Epidermal melanocyte (primary cell): Measurements from ENCODE around the gene SPSB2.
A peak's percentile ranks its signal among the peaks of the same experiment; 100 is the strongest.
"Not testable (repeated sequence)": the region's sequence is repeated elsewhere in the genome, so short reads cannot be mapped to it uniquely, and the experiment has no call there.

Source experiments
- DNase-seq: peaks from one replicate; pipeline ENCODE4 v3.0.0; 2011; ENCODE audit warnings: low spot score; ENCODE audit not compliant: insufficient read length

The SPSB2 gene

DNA sequence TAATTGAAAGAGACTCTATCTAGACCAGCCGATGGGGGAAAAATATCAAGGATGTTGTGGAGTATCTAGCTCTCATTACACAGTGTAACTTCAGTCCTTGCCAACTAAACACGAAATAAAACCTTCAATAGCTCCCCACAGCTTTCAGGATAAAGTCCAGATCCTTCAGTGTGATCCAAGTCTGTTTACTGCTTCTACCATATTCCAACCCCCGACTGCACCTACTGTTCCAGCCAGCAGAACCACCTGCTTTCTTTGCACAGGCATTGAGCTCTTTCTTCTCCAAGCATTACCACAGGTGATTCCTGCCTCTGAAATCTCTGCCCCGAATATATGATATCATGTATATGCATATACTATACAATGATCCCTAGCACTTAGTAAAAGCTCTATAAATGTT is 29.3 kb upstream of the SPSB2 start:
- no peak for DNase-seq

DNA sequence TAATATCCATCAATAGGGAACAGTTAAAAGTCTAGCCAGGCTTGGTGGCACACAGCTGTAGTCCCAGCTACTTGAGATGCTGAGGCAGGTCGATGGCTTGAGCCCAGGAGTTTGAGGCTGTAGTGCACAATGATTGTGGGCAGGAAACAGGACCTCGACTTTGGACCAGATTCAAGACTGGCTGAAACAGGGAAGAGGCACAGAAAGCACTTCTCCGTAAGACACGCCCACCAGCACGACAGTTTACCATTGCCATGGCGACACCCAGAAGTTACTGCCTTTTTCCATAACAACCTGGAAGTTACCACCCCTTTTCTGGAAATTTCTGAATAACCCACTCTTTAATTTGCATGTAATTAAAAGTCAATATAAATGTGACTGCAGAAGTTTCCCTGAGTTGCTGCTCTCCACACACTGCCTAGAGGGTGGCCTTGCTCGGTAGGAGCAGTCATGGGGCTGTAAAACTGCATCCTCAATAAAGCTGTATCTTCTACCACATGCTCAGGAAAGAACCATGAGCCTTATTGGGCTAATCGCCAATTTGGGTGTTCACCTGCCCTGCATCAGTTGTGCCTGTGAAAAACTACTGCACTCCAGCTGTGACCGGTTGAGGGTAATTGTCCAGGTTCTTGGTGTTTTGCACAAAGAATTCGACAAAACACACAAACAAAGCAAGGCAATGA is 26.9 kb upstream of the SPSB2 start:
- DNase-seq, result no peak

- no peak for DNase-seq
Measured at GRCh38 chr12:6899427-6899826, 26.3 kb upstream of the SPSB2 start.

DNA sequence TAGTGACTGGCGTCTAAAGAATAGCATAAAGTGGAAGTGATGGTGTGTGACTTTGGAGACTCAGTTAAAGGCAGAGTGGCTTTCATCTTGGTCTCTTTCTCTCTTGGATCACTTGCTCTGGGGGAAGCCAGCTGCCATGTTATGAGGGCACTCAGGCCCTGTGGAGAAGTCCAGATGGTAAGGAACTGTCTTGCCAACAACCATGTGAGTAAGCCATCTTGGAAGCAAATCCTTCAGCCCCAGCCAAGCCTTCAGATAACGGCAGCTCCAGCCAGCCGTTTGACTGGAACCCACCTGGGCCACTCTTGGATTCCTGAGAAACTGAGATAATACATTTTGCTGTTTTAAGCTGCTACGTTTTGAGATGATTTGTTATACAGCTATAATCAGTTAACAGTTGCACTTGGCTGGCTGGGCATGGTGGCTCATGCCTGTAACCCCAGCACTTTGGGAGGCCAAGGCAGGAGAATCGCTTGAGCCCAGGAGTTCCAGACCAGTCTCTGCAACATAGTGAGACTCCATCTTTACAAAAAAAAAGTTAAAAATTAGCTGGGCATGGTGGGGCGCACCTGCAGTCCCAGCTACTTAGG is 23.8 kb upstream of the SPSB2 start:
- no peak for DNase-seq

DNA sequence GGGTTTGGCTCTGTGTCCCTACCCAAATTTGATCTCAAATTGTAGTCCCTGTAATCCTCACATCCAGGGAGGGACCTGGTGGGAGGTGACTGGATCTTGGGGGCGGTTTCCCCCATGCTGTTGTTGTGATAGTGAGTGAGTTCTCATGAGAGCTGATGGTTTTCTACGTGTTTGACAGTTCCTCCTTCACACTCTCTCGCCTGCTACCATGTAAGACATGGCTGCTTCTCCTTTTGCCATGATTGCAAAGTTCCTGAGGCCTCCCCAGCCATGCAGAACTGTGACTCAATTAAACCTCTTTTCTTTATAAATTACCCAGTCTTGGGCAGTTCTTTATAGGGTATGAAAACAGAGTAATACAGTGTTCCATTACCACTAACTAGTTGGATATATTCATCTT is 21.2 kb upstream of the SPSB2 start:
- DNase-seq, result no peak

GRCh38 chr12:6892683-6893082 is 19.6 kb upstream of the SPSB2 start:
- not testable (repeated sequence) for DNase-seq

- DNase-seq, result no peak
Measured at GRCh38 chr12:6891646-6892001, 18.5 kb upstream of the SPSB2 start.

DNA sequence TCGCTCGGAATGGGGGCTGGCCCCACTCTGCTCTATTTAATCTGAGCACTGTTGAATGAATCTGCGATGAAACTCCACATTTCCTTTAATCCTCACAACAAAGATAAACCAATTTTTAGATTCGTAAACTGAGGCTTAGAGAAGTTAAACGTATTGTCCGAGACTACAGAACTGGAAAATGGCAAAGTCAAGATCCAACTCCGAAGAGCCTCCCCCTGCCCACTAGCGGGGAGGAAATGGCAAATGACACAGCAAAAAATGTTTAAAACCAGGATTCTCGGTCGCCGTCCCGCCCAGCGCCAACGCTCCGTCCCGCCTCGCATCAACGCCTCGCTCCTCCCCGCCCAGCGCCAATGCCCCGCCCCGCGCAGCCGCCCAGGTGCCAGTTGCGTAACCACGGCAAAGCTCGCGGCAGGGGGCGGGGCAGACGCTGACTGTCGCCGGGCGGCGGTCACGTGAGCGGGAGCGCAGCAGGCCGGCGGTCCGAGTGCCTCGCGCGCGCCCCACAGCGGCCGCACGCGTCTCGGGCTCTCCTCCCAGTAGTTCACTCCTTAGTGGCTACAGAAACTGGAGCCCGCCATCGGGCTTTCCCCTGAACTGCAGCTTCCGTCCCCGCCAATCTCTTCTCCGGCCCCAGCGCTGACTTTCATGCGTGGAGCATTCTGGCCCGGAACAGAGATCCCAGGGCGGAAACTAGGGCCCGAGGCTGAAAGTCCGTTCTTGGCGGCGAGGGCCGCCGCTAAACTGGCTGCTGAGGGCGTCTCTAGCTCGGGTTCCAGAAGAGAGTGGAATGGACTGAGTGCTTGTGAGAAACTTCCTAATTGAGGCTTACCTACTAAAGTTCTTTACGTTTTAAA is 17.9 kb upstream of the SPSB2 start:
- DNase-seq, result peak; percentile 94

DNA sequence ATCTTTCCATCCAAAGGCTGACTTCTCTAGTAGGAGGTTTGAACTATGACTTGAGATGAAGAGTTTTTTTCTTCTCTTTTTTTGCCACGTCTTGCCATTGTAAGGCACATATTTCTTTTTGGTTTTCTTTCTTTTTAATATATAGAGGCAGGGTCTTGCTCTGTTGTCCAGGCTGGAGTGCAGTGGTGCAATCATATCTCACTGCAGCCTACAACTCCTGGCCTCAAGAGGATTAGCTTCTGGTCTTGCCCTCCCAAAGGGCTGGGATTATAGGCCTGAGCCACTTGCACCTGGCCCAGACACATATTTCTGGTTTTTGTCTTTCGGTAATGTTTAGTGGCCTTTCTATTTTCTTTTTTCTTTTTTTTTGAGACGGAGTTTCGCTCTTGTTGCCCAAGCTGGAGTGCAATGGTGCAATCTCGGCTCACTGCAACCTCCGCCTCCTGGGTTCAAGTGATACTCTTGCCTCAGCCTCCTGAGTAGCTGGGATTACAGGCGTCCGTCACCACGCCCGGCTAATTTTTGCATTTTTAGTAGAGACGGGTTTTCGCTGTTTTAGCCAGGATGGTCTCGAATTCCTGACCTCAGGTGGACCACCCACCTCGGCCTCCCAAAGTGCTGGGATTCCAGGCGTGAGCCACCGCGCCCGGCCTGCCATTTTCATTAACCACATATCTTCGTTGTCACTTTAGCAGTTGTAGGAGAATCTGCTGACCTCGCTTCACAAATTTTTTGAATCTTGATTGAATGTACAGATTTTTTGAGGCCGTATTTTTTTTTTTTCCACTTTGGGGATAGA is 16.9 kb upstream of the SPSB2 start:
- not testable (repeated sequence) for DNase-seq

- not testable (repeated sequence) for DNase-seq
Measured at GRCh38 chr12:6888794-6889193, 15.7 kb upstream of the SPSB2 start.

GRCh38 chr12:6888360-6888759 is 15.3 kb upstream of the SPSB2 start:
- no peak for DNase-seq

DNA sequence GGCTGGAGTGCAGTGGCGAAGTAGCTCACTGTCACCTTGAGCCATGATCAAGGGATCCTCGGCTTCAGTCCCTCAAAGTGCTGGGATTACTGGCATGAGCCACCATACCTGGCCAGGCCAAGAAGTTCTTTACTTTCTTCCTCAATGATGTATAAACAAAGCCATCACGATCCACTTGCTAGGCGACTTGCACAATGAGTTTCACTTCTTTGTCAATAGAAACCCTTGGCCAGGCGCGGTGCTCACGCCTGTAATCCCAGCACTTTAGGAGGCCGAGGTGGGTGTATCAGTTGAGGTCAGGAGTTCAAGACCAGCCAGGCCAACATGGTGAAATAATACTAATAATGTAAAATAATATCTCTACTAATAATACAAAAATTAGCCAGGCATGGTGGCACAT is 14.4 kb upstream of the SPSB2 start:
- no peak for DNase-seq

DNA sequence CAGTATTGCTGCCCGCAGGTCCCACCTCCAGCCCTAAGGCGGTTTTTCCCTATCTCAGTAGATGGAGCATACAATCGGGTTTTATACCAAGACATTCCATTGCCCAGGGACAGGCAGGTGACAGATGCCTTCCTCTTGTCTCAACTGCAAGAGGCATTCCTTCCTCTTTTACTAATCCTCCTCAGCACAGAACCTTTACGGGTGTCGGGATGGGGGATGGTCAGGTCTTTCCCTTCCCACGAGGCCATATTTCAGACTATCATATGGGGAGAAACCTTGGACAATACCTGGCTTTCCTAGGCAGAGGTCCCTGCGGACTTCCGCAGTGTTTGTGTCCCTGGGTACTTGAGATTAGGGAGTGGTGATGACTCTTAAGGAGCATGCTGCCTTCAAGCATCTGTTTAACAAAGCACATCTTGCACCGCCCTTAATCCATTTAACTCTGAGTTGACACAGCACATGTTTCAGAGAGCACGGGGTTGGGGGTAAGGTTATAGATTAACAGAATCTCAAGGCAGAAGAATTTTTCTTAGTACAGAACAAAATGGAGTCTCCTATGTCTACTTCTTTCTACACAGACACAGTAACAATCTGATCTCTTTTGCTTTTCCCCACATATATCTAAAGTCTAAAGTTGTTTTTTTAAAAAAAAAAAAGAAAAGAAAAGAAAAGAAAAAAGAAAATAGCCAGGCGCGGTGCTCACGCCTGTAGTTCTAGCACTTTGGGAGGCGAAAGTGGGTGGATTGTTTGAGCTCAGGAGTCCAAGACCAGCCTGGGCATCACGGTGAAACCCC is 13.3 kb upstream of the SPSB2 start:
- DNase-seq, result not testable (repeated sequence)

- DNase-seq, result no peak
Measured at GRCh38 chr12:6884539-6884938, 11.4 kb upstream of the SPSB2 start.

- DNase-seq, result no peak
Measured at GRCh38 chr12:6883683-6884082, 10.6 kb upstream of the SPSB2 start.

DNA sequence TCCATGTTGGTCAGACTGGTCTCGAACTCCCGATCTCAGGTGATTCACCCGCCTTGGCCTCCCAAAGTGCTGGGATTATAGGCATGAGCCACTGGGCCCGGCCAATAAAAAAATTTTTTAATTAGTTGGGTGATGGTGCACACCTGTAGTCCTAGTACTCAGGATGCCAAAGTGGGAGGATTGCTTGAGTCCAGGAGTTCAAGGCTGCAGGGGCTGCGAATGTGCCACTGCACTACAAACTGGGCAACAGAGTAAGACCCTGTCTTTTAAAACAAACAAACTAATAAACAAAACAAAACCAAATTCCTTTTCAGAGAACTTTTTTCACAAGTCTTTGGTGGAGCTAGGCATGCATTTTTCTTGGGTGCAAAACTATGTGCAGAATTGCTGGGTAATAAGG is 10.1 kb upstream of the SPSB2 start:
- no peak for DNase-seq

- DNase-seq, result not testable (repeated sequence)
Measured at GRCh38 chr12:6879824-6880223, 6.7 kb upstream of the SPSB2 start.

- not testable (repeated sequence) for DNase-seq
Measured at GRCh38 chr12:6874015-6874368, 889 bp upstream of the SPSB2 start.

- DNase-seq, result peak; percentile 79
Measured at GRCh38 chr12:6872073-6873048, 742 bp downstream of the SPSB2 start.
